HEK293T (cell line): Measurements from ENCODE around the gene CFAP43.

ENCODE experiments used
- ARNT ChIP-seq: fragments of 450-650 bp; IDR thresholded peaks from 2 replicates; pipeline ENCODE4 v1.6.1; 2017; ENCODE audit warnings: mild to moderate bottlenecking
- CTBP1 ChIP-seq: fragments of 450-650 bp; IDR thresholded peaks from 2 replicates; pipeline ENCODE4 v1.6.1; 2016; ENCODE audit warnings: borderline replicate concordance
- ELF4 ChIP-seq: fragments of 450-650 bp; IDR thresholded peaks from 2 replicates; pipeline ENCODE4 v1.6.1; 2017; ENCODE audit warnings: antibody characterized with exemption
- FOXA1 ChIP-seq: fragments of 450-650 bp; IDR thresholded peaks from 2 replicates; pipeline ENCODE4 v1.6.1; 2016; ENCODE audit warnings: mild to moderate bottlenecking
- FOXK2 ChIP-seq: fragments of 450-650 bp; IDR thresholded peaks from 2 replicates; pipeline ENCODE4 v1.6.1; 2016; ENCODE audit warnings: mild to moderate bottlenecking
- FOXM1 ChIP-seq: fragments of 450-650 bp; IDR thresholded peaks from 2 replicates; pipeline ENCODE4 v1.6.1; 2017; ENCODE audit warnings: mild to moderate bottlenecking, borderline replicate concordance
- HDGF ChIP-seq: fragments of 450-650 bp; IDR thresholded peaks from 2 replicates; pipeline ENCODE4 v1.6.1; 2017; ENCODE audit warnings: antibody characterized with exemption, borderline replicate concordance
- LEF1 ChIP-seq: fragments of 450-650 bp; IDR thresholded peaks from 2 replicates; pipeline ENCODE4 v1.6.1; 2017; ENCODE audit warnings: mild to moderate bottlenecking, borderline replicate concordance
- PKNOX1 ChIP-seq: fragments of 450-650 bp; IDR thresholded peaks from 2 replicates; pipeline ENCODE4 v1.6.1; 2016
- SP1 ChIP-seq: fragments of 450-650 bp; IDR thresholded peaks from 2 replicates; pipeline ENCODE4 v1.6.1; 2017
- SUZ12 ChIP-seq: fragments of 450-650 bp; IDR thresholded peaks from 2 replicates; pipeline ENCODE4 v1.6.1; 2016; ENCODE audit warnings: mild to moderate bottlenecking

- TF ChIP-seq SUZ12 (no peak), CTBP1 (no peak), ELF4 (no peak), FOXK2 (no peak), ARNT (no peak), FOXA1 (no peak), HDGF (no peak), PKNOX1 (no peak), SP1 (no peak), LEF1 (no peak), FOXM1 (no peak)
These were observed 13.0 kb upstream of the CFAP43 start for GRCh38 chr10:104245066-104245632.
